Glutamatergic neuron (in vitro differentiated cells): ENCODE results near the gene ZFHX3. TPM values are rescaled to one million over a fixed set of nuclear protein-coding genes. Genes with fewer than 3 reads are reported as not detected.

Experiments
- DNase-seq: peaks from one replicate; pipeline ENCODE4 v3.0.0; 2022
- H3K27ac Mint-ChIP-seq: one replicate; pipeline ENCODE4 v1.8.0; 2020; ENCODE audit warnings: mild to moderate bottlenecking, mixed read lengths, inconsistent platforms; ENCODE audit not compliant: unreplicated experiment
- H3K27me3 Mint-ChIP-seq: one replicate; pipeline ENCODE4 v1.8.0; 2020; ENCODE audit warnings: mild to moderate bottlenecking, moderate library complexity, mixed read lengths, inconsistent platforms; ENCODE audit not compliant: unreplicated experiment
- H3K36me3 Mint-ChIP-seq: one replicate; pipeline ENCODE4 v1.8.0; 2020; ENCODE audit warnings: mild to moderate bottlenecking, mixed read lengths, inconsistent platforms; ENCODE audit not compliant: unreplicated experiment
- H3K4me1 Mint-ChIP-seq: one replicate; pipeline ENCODE4 v1.8.0; 2020; ENCODE audit warnings: mild to moderate bottlenecking, low read depth, mixed read lengths, inconsistent platforms; ENCODE audit not compliant: unreplicated experiment
- H3K4me3 Mint-ChIP-seq: one replicate; pipeline ENCODE4 v1.8.0; 2020; ENCODE audit warnings: mild to moderate bottlenecking, mixed read lengths, inconsistent platforms; ENCODE audit not compliant: unreplicated experiment
- H3K9me3 Mint-ChIP-seq: one replicate; pipeline ENCODE4 v1.8.0; 2020; ENCODE audit warnings: mild to moderate bottlenecking, moderate library complexity, mixed read lengths, inconsistent platforms; ENCODE audit not compliant: unreplicated experiment
- total RNA-seq: library from RNA; stranded (reverse); fragmentation: NEBNext Ultra II Directional; extraction: Animal tissue kit (Norgen Biotek cat#: 25700); gene quantifications from one replicate; pipeline ENCODE4 v1.2.1, GENCODE V29; 2021; ENCODE audit not compliant: unreplicated experiment
- TF ChIP-seq, protein P1 (sequence below): fragments of 200-600 bp; sonication (generic); IDR thresholded peaks from one replicate; pipeline ENCODE4 v1.5.0; 2021; ENCODE audit not compliant: partially characterized antibody, unreplicated experiment

The ZFHX3 gene
- total RNA-seq, 1 donor from 2014 or later: 6.8 TPM

- Mint-ChIP-seq H3K4me3 (peak overlapping the region; percentile 83), H3K4me1 (peaks cover 38% of the 10 kb centered on the region), H3K27me3 (peaks cover 27% of the 10 kb centered on the region), H3K36me3 (peaks cover 6% of the 10 kb centered on the region), H3K9me3 (peaks cover 15% of the 10 kb centered on the region), H3K27ac (no peak overlapping the region)
- TF ChIP-seq, protein P1, sequence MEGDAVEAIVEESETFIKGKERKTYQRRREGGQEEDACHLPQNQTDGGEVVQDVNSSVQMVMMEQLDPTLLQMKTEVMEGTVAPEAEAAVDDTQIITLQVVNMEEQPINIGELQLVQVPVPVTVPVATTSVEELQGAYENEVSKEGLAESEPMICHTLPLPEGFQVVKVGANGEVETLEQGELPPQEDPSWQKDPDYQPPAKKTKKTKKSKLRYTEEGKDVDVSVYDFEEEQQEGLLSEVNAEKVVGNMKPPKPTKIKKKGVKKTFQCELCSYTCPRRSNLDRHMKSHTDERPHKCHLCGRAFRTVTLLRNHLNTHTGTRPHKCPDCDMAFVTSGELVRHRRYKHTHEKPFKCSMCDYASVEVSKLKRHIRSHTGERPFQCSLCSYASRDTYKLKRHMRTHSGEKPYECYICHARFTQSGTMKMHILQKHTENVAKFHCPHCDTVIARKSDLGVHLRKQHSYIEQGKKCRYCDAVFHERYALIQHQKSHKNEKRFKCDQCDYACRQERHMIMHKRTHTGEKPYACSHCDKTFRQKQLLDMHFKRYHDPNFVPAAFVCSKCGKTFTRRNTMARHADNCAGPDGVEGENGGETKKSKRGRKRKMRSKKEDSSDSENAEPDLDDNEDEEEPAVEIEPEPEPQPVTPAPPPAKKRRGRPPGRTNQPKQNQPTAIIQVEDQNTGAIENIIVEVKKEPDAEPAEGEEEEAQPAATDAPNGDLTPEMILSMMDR: no peak
- peak; percentile 71 for DNase-seq
These were observed 10.9 kb upstream of the ZFHX3 start for GRCh38 chr16:73058616-73059409.

GRCh38 chr16:73058221-73058615, 10.3 kb upstream of the ZFHX3 start:
- DNase-seq: peak; percentile 33
- Mint-ChIP-seq H3K4me1 (peaks cover 42% of the 10 kb centered on the region), H3K9me3 (peaks cover 13% of the 10 kb centered on the region), H3K27me3 (peaks cover 29% of the 10 kb centered on the region), H3K27ac (no peak overlapping the region), H3K4me3 (peak overlapping the region; percentile 44), H3K36me3 (peaks cover 6% of the 10 kb centered on the region)
- TF ChIP-seq, protein P1: no peak

- peak overlapping the region; percentile 73 for H3K27ac Mint-ChIP-seq
- peaks cover 6% of the 10 kb centered on the region for H3K36me3 Mint-ChIP-seq
These were observed 9.6 kb upstream of the ZFHX3 start for GRCh38 chr16:73057291-73058210.

GRCh38 chr16:73056921-73057290, 9.0 kb upstream of the ZFHX3 start:
- no peak for DNase-seq
- peaks cover 13% of the 10 kb centered on the region for H3K9me3 Mint-ChIP-seq
- peak overlapping the region; percentile 95 for H3K4me3 Mint-ChIP-seq
- H3K27me3 Mint-ChIP-seq: peaks cover 22% of the 10 kb centered on the region
- peaks cover 6% of the 10 kb centered on the region for H3K36me3 Mint-ChIP-seq
- peaks cover 37% of the 10 kb centered on the region for H3K4me1 Mint-ChIP-seq
- TF ChIP-seq, protein P1: no peak
- H3K27ac Mint-ChIP-seq: no peak overlapping the region

More at GRCh38 chr16:73057291-73058210, 9.6 kb upstream of the ZFHX3 start:
- H3K4me1 Mint-ChIP-seq: peaks cover 41% of the 10 kb centered on the region
- H3K4me3 Mint-ChIP-seq: peak overlapping the region; percentile 95
- TF ChIP-seq, protein P1: no peak
- H3K27me3 Mint-ChIP-seq: peaks cover 28% of the 10 kb centered on the region
- H3K9me3 Mint-ChIP-seq: peaks cover 13% of the 10 kb centered on the region
- DNase-seq: peak; percentile 51
